NCI-H1694 (cell line): ENCODE results near the gene AHCYL2.

Experiments
- DNase-seq: peaks from one replicate; lab custom pipeline; 2025; lab: John Stamatoyannopoulos, UW

AHCYL2 gene

GRCh38 chr7:129224251-129225205, at the start of gene AHCYL2:
Gene AHCYL2 (plus strand): TSS chr7:129225030.
- peak; percentile 92 for DNase-seq

- DNase-seq = no peak
These were observed 47.7 kb upstream of the AHCYL2 start for GRCh38 chr7:129176916-129177710.

GRCh38 chr7:129184981-129185670, 39.7 kb upstream of the AHCYL2 start:
- DNase-seq = no peak

GRCh38 chr7:129186749-129187260, 38.0 kb upstream of the AHCYL2 start:
- DNase-seq = no peak

- DNase-seq = no peak
These were observed 37.0 kb upstream of the AHCYL2 start for GRCh38 chr7:129187681-129188371.

GRCh38 chr7:129188372-129188891, 36.4 kb upstream of the AHCYL2 start, which contains the start of gene SMO:
Gene SMO (plus strand): TSS chr7:129188633. CDS start chr7:129189152, 519 bp downstream.
- DNase-seq = no peak

- DNase-seq = no peak
These were observed 35.8 kb upstream of the AHCYL2 start for GRCh38 chr7:129188892-129189660.

GRCh38 chr7:129189661-129190310, 35.0 kb upstream of the AHCYL2 start:
- DNase-seq = no peak

GRCh38 chr7:129191272-129191671, 33.6 kb upstream of the AHCYL2 start:
- DNase-seq = no peak

- DNase-seq = no peak
These were observed 30.9 kb upstream of the AHCYL2 start for GRCh38 chr7:129193892-129194291.

GRCh38 chr7:129197771-129198170, 27.1 kb upstream of the AHCYL2 start:
- DNase-seq = no peak

GRCh38 chr7:129199406-129199805, 25.4 kb upstream of the AHCYL2 start:
- DNase-seq = no peak

- DNase-seq = no peak
These were observed 22.6 kb upstream of the AHCYL2 start for GRCh38 chr7:129202058-129202777.

GRCh38 chr7:129203050-129203741, 21.6 kb upstream of the AHCYL2 start:
- DNase-seq = no peak

GRCh38 chr7:129205126-129205818, 19.6 kb upstream of the AHCYL2 start:
- DNase-seq = no peak

GRCh38 chr7:129205987-129206785, 18.6 kb upstream of the AHCYL2 start:
- no peak for DNase-seq

- DNase-seq = no peak
These were observed 16.2 kb upstream of the AHCYL2 start for GRCh38 chr7:129208667-129209066.
